Liver (tissue), 9 donors: ENCODE data around the gene TWF2. TPM values are rescaled to one million over a fixed set of nuclear protein-coding genes. Genes with fewer than 3 reads are reported as not detected.
A peak's percentile ranks its signal among the peaks of the same experiment; 100 is the strongest.

Source experiments
- DNase-seq: peaks from one replicate; pipeline ENCODE4 v3.0.0-alpha.2; 2017; ENCODE audit warnings: low spot score
- H3K27ac ChIP-seq, 2 donors: one replicate each; pipeline ENCODE4 v1.7.0; 2013; ENCODE audit warnings: inconsistent platforms in 2 of 2, low read length in 2 of 2, control low read depth in 1 of 2, low read depth in 1 of 2, mild to moderate bottlenecking in 1 of 2
- H3K27me3 ChIP-seq, 4 donors: one replicate each; pipeline versions ENCODE4 v1.6.1 to v1.7.0; 2013; ENCODE audit warnings: low read length in 3 of 4, inconsistent platforms in 1 of 4, mild to moderate bottlenecking in 1 of 4, moderate library complexity in 1 of 4; ENCODE audit not compliant: control insufficient read depth in 4 of 4, insufficient read depth in 4 of 4
- H3K36me3 ChIP-seq, 4 donors: one replicate each; pipeline versions ENCODE4 v1.6.1 to v1.7.0; 2013; ENCODE audit warnings: low read length in 3 of 4, mild to moderate bottlenecking in 3 of 4, low read depth in 1 of 4, moderate library complexity in 1 of 4; ENCODE audit not compliant: control insufficient read depth in 4 of 4, insufficient read depth in 3 of 4
- H3K4me1 ChIP-seq, 4 donors: one replicate each; pipeline versions ENCODE4 v1.6.1 to v1.7.0; 2013; ENCODE audit warnings: low read length in 3 of 4, mild to moderate bottlenecking in 3 of 4, moderate library complexity in 1 of 4; ENCODE audit not compliant: control insufficient read depth in 4 of 4, insufficient read depth in 4 of 4
- H3K4me3 ChIP-seq, 3 donors: one replicate each; pipeline versions ENCODE4 v1.6.1 to v1.7.0; 2013; ENCODE audit warnings: low read length in 3 of 3, control low read depth in 1 of 3, low read depth in 1 of 3, mild to moderate bottlenecking in 1 of 3
- H3K9ac ChIP-seq, 2 donors: one replicate each; pipeline ENCODE4 v1.7.0; 2013; ENCODE audit warnings: low read length in 2 of 2, mild to moderate bottlenecking in 2 of 2, moderate library complexity in 2 of 2, control low read depth in 1 of 2, low read depth in 1 of 2
- H3K9me3 ChIP-seq, 4 donors: one replicate each; pipeline versions ENCODE4 v1.6.1 to v1.7.0; 2013; ENCODE audit warnings: low read length in 3 of 4; ENCODE audit not compliant: control insufficient read depth in 4 of 4
- CTCF ChIP-seq: fragments of 150-350 bp; IDR thresholded peaks from 2 replicates; pipeline ENCODE4 v1.5.1; 2017; ENCODE audit warnings: improper control_type of control experiment, low read depth, low read length; ENCODE audit not compliant: missing input control
- EGR1 ChIP-seq, 2 donors: IDR thresholded peaks; 2 replicates each; pipeline ENCODE4 v1.6.1; 2016 to 2018; ENCODE audit warnings: antibody characterized with exemption in 2 of 2, low read depth in 2 of 2
- FOXA1 ChIP-seq: IDR thresholded peaks from 2 replicates; pipeline ENCODE4 v1.6.1; 2016; ENCODE audit warnings: antibody characterized with exemption
- FOXA2 ChIP-seq: IDR thresholded peaks from 2 replicates; pipeline ENCODE4 v1.6.1; 2016; ENCODE audit warnings: antibody characterized with exemption
- GABPA ChIP-seq, 2 donors: IDR thresholded peaks in 1 of 2; conservative IDR thresholded peaks in 1 of 2; 2 replicates each; pipeline ENCODE4 v1.6.1; 2016; ENCODE audit warnings: antibody characterized with exemption in 2 of 2, mild to moderate bottlenecking in 1 of 2, moderate library complexity in 1 of 2
- HNF4A ChIP-seq, 2 donors: conservative IDR thresholded peaks; 2 replicates each; pipeline ENCODE4 v1.6.1; 2016; ENCODE audit warnings: antibody characterized with exemption in 2 of 2, mild to moderate bottlenecking in 2 of 2
- HNF4G ChIP-seq: IDR thresholded peaks from 2 replicates; pipeline ENCODE4 v1.6.1; 2016; ENCODE audit warnings: antibody characterized with exemption
- JUND ChIP-seq, 2 donors: IDR thresholded peaks; 2 replicates each; pipeline ENCODE4 v1.6.1; 2016; ENCODE audit warnings: antibody characterized with exemption in 2 of 2
- MAX ChIP-seq: IDR thresholded peaks from 2 replicates; pipeline ENCODE4 v1.6.1; 2016; ENCODE audit warnings: antibody characterized with exemption
- NR2F2 ChIP-seq: IDR thresholded peaks from 2 replicates; pipeline ENCODE4 v1.6.1; 2016; ENCODE audit warnings: antibody characterized with exemption
- RAD21 ChIP-seq, 2 donors: IDR thresholded peaks; 2 replicates each; pipeline ENCODE4 v1.6.1; 2016; ENCODE audit warnings: antibody characterized with exemption in 2 of 2, mild to moderate bottlenecking in 2 of 2
- REST ChIP-seq: IDR thresholded peaks from 2 replicates; pipeline ENCODE4 v1.6.1; 2016; ENCODE audit warnings: antibody characterized with exemption, mild to moderate bottlenecking
- RXRA ChIP-seq, 2 donors: IDR thresholded peaks; 2 replicates each; pipeline ENCODE4 v1.6.1; 2017 to 2018; ENCODE audit warnings: antibody characterized with exemption in 2 of 2, mild to moderate bottlenecking in 1 of 2
- SP1 ChIP-seq: IDR thresholded peaks from 2 replicates; pipeline ENCODE4 v1.6.1; 2018; ENCODE audit warnings: antibody characterized with exemption, mild to moderate bottlenecking
- TAF1 ChIP-seq: conservative IDR thresholded peaks from 2 replicates; pipeline ENCODE4 v1.6.1; 2016; ENCODE audit warnings: antibody characterized with exemption, mild to moderate bottlenecking
- YY1 ChIP-seq: IDR thresholded peaks from 2 replicates; pipeline ENCODE4 v1.6.1; 2016; ENCODE audit warnings: antibody characterized with exemption, mild to moderate bottlenecking
- WGBS: extraction: QIAGEN DNeasy Blood & Tissue Kit; methylation state at CpG from one replicate; pipeline ENCODE4 v1.1.7; 2013; 5-methylcytosine and 5-hydroxymethylcytosine counted together
- polyA plus RNA-seq, 2 donors: library from polyadenylated mRNA; stranded (reverse) in 1 of 2; unstranded in 1 of 2; fragments of 200-250 nt in 1 of 2; fragments of >200 nt in 1 of 2; fragmentation: Nextera tagmentation in 1 of 2; extraction: Ambion mirVana in 1 of 2; gene quantifications; one replicate each; pipeline versions ENCODE4 v1.2.1 to v1.2.3, GENCODE V29; 2013 to 2015
- total RNA-seq, 2 donors: library from RNA; depleted of rRNA; stranded (reverse); fragments of >200 nt; gene quantifications; one replicate each; pipeline ENCODE4 v1.2.3, GENCODE V29; 2014
- TF ChIP-seq, protein P1 (sequence below): IDR thresholded peaks from 2 replicates; pipeline ENCODE4 v1.6.1; 2016; ENCODE audit warnings: antibody characterized with exemption
- TF ChIP-seq, protein P2 (sequence below): IDR thresholded peaks from 2 replicates; pipeline ENCODE4 v1.6.1; 2016; ENCODE audit warnings: antibody characterized with exemption
- donor health status: healthy.
- donor health status: healthy.
- donor health status: healthy.
- donor health status: healthy.
- donor health status: healthy.

The TWF2 gene
- total and polyA plus RNA-seq, 4 donors = 12.0 to 26.3 (median 17.6) TPM

DNA sequence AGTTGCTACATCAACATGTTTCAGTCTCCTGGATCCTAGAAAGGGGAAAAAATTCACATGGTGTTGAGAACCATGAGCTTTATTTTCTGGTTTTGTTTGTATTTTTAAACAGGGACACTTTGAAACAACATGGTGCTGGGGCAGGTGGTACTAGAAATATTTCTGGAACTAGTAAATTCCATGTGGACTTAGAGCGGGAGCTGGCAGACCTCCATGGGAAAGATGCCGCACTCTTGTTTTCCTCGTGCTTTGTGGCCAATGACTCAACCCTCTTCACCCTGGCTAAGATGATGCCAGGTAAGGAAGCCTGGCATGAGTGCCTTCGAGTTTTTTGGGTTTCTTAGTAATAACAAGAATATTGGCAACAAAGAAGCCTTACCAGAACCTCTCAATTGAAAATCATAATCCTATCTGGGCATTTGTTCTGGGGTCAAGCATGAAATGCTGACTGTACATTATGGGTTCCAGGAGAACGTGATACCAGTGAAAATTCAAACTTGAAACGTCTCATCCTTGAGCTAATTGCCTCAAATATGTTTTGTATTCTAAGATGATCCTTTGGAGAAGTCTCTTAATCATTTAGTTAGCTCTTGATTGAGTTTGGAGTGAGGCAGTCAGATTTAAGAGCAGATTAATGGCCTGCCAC is 33.1 kb downstream of the TWF2 start:
- peaks cover 12 to 83% (median 68%) of the 10 kb centered on the region in 4 donors for H3K36me3 ChIP-seq
- H3K27ac ChIP-seq = peak overlapping the region; percentile 65 to 72
- no peak for TF ChIP-seq CTCF
- peak in 1 of 2 donors; percentile 42 for TF ChIP-seq RXRA (IDR thresholded peaks at IDR 0.05)
- TF ChIP-seq FOXA2 = no peak
- TF ChIP-seq JUND (IDR thresholded peaks at IDR 0.05) = peak in 1 of 2 donors; percentile 32
- no peak for TF ChIP-seq GABPA (IDR thresholded peaks at IDR 0.05 in 1 of 2, conservative IDR thresholded peaks at IDR 0.05 in 1 of 2)
- no peak for TF ChIP-seq FOXA1
- TF ChIP-seq, protein P1, sequence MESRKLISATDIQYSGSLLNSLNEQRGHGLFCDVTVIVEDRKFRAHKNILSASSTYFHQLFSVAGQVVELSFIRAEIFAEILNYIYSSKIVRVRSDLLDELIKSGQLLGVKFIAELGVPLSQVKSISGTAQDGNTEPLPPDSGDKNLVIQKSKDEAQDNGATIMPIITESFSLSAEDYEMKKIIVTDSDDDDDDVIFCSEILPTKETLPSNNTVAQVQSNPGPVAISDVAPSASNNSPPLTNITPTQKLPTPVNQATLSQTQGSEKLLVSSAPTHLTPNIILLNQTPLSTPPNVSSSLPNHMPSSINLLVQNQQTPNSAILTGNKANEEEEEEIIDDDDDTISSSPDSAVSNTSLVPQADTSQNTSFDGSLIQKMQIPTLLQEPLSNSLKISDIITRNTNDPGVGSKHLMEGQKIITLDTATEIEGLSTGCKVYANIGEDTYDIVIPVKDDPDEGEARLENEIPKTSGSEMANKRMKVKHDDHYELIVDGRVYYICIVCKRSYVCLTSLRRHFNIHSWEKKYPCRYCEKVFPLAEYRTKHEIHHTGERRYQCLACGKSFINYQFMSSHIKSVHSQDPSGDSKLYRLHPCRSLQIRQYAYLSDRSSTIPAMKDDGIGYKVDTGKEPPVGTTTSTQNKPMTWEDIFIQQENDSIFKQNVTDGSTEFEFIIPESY = no peak
- TF ChIP-seq NR2F2 = no peak
- no peak for TF ChIP-seq RAD21 (IDR thresholded peaks at IDR 0.05)
- peak in 1 of 2 donors; percentile 34 for TF ChIP-seq HNF4A (conservative IDR thresholded peaks at IDR 0.05)
- TF ChIP-seq, protein P2, sequence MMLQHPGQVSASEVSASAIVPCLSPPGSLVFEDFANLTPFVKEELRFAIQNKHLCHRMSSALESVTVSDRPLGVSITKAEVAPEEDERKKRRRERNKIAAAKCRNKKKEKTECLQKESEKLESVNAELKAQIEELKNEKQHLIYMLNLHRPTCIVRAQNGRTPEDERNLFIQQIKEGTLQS = no peak
- no peak for TF ChIP-seq TAF1
- no peak for TF ChIP-seq SP1
- TF ChIP-seq YY1 = peak; percentile 69
- peak; percentile 79 for TF ChIP-seq MAX
- no peak for TF ChIP-seq HNF4G
- no peak for TF ChIP-seq REST
- no peak for TF ChIP-seq EGR1 (IDR thresholded peaks at IDR 0.05; ENCODE audit: low read depth in 2 of 2)
- no peak for DNase-seq
- WGBS = 54% methylated on average over 6 of the region's 6 CpGs
- H3K9ac ChIP-seq = no peak overlapping the region
- no peaks in the 10 kb centered on the region for H3K9me3 ChIP-seq
- peaks cover 8 to 77% (median 66%) of the 10 kb centered on the region in 4 donors for H3K4me1 ChIP-seq
- H3K4me3 ChIP-seq = no peak overlapping the region
- H3K27me3 ChIP-seq = no peaks in the 10 kb centered on the region
